Measurements from ENCODE around the gene STAMBP.
"Not testable (repeated sequence)": the region's sequence is repeated elsewhere in the genome, so short reads cannot be mapped to it uniquely, and the experiment has no call there.

The STAMBP gene

GRCh38 chr2:73885406-73885805, 56.6 kb downstream of the STAMBP start:
- FAIRE-seq = no peak

DNA sequence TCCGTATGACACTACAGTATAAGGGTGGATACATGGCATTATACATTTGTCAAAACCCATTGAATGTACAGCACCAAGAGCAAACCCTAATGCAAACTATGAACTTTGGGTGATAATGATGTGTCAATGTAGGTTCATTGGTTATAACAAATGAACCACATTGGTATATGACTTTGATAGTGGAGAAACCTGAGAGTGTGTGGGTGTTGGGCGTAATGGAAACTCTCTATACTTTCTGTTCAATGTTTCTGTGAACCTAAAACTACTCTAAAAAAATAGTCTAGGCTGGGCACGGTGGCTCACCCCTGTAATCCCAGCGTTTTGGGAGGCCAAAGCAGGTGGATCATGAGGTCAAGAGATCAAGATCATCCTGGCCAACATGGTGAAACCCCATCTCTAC, 57.6 kb downstream of the STAMBP start:
- DNase-seq (ENCODE audit: insufficient read length, low spot score) = no peak
- no peak for FAIRE-seq

More at GRCh38 chr2:73885406-73885805, 56.6 kb downstream of the STAMBP start:
- no peak for DNase-seq (ENCODE audit: insufficient read length, low spot score)

GRCh38 chr2:73887596-73888353, 59.0 kb downstream of the STAMBP start:
- FAIRE-seq; DNase-seq (ENCODE audit: insufficient read length, low spot score): not testable (repeated sequence)

DNA sequence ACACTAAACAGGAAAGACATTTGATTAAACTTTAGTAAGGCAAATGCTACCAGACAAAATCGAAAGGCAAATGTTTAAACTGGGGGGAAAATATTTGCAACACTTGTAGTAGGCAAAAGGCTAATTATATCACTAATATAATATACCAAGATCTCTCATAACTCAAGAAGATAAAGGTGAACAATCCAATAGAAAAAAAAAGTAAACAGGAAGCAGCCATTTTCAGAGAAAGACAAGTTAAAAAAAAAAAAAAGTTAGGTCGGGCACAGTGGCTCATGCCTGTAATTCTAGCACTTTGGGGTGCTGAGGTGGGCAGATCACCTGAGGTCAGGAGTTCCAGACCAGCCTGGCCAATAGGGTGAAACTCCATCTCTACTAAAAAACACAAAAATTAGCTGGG, 59.6 kb downstream of the STAMBP start:
- no peak for FAIRE-seq
- no peak for DNase-seq (ENCODE audit: insufficient read length, low spot score)

GRCh38 chr2:73889206-73889605, 60.4 kb downstream of the STAMBP start:
- DNase-seq (ENCODE audit: insufficient read length, low spot score) (no peak), FAIRE-seq (no peak)

DNA sequence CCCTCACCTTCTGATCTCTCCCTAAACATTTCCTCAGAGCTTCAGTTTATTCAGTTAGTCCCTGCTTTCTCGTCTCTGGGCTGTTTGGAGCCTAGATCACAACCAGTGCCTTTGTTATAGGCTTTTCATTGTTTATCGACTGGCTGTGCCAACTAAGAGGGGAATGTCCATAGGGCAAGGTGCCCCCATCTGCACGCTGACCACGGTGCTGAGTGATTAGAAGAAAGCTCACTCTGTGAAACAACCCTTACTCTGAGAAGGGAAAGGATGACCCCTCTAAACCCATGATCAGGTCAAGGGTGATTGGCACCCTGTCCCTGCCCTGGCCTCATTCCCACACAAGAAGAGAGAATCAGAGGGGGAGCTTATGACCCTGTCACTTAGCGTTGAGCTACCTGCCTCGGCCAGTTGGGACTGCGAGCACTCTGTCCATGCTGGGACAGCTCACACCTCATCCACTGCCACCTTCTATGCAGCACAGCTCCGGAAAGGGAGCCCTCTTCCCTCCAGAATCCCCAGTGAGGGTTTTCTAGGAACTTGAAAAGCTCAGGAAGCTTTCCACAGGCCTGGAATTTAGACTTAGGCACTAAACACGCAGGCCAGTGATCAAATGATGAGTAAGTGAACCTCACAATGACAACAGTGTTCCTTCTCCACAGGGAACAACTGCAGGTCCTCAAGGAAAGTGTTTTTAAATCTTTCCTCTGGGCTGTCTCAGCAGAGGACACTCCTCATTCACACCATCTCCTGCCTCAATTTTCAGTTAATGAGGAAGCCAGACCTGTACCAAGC, 61.7 kb downstream of the STAMBP start:
- FAIRE-seq (no peak), DNase-seq (ENCODE audit: insufficient read length, low spot score) (no peak)

DNA sequence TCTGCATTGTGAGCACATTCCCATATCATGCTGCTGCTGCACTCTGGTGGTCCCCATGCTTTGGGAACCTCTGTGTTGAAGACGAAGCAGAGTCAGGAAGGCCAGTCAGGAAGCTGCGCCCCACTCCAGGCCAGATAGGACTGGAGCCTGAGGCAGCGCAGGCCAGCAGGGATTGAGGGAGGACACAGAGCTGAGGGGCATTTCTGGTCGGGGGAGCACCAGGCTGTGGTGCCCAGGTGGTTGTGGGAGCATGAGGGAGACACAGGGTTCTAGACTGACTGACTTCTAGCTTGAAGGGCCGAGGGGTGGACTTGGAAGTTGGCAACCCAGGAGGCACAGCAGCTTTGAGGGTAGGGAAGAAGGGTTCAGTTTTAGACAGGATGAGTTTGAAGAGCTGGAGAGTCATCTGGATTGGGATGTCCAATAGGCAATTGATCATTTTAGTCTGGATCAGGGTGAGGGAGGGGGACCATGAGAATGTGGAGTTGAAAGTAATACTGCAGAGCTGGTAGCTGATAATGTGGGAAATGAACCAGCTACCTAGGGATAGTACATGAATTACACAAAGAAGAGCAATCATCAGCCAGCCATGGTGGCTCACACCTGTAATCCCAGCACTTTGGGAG, 62.6 kb downstream of the STAMBP start:
- DNase-seq (ENCODE audit: insufficient read length, low spot score) = no peak
- no peak for FAIRE-seq

GRCh38 chr2:73892631-73893329, 64.0 kb downstream of the STAMBP start, which contains the start of gene ACTG2:
Gene ACTG2, plus strand, starts transcription at chr2:73893008. Its CDS starts 8,304 bp downstream, at chr2:73901312.
- DNase-seq (ENCODE audit: insufficient read length, low spot score) = no peak
- FAIRE-seq = no peak

GRCh38 chr2:73893764-73894474, 65.2 kb downstream of the STAMBP start:
- FAIRE-seq = no peak
- no peak for DNase-seq (ENCODE audit: insufficient read length, low spot score)

GRCh38 chr2:73894475-73894850, 65.7 kb downstream of the STAMBP start:
- FAIRE-seq (no peak), DNase-seq (ENCODE audit: insufficient read length, low spot score) (no peak)

DNA sequence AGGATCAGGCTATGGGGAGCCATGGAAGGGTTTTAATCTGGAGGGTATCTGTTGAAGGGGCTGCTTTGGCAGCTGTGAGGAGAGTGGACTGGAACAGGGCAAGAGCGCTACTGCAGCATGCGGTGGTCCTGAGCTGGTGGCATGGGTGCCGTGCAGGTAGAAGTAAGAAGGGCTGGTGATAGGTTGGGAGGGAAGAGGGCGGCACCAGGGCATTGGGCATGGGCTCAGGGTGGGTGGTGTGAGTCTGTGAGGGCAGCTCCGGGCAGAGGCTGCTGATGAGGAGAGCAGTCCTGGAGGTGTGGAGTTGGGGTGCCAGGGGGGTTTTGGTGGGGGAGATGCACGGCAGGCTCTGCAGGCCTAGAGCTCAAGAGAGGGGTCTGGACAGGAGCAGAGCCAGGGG, 66.1 kb downstream of the STAMBP start:
- DNase-seq (ENCODE audit: insufficient read length, low spot score) = no peak
- no peak for FAIRE-seq

GRCh38 chr2:73895473-73895872, 66.7 kb downstream of the STAMBP start:
- FAIRE-seq = no peak
- DNase-seq (ENCODE audit: insufficient read length, low spot score) = no peak

GRCh38 chr2:73896362-73897239, 67.8 kb downstream of the STAMBP start:
- no peak for FAIRE-seq
- DNase-seq (ENCODE audit: insufficient read length, low spot score) = no peak

DNA sequence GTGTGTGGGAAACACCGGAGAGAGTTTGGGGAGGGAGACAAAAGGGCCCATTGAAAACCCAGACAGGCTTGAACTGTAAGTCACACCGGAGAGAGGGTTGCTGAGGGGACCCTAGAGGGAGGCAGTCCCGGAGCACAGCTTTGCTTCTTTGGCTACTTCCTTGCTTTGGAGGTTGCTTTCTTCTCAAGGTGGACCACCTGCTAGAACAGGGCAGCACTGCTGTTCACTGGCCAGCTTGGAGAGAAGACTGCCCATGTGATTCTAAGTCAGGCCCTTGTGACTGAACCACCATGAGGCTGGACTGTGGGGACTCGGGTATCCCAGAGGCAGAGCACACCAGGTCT, 68.5 kb downstream of the STAMBP start:
- DNase-seq (ENCODE audit: insufficient read length, low spot score) (no peak), FAIRE-seq (no peak)

DNA sequence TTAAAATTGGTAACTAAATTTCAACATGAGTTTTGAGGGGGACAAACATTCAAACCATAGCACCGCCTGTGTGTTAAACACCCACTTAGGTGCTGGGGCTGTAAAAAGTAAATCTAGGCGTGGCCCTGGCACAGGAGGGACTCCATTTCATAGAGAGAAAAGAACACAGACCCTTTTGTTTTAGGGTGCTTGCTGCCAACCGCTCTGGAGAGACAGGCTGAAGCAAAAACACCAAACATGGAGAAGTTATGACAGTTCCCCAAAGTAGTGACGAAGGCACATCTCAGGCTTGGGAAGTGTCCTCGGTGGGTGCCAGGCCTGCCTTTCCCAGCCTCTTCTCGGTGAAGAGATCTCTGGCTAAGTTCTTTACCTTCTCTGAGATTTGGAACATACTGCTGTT, 69.2 kb downstream of the STAMBP start:
- DNase-seq (ENCODE audit: insufficient read length, low spot score) = no peak

DNA sequence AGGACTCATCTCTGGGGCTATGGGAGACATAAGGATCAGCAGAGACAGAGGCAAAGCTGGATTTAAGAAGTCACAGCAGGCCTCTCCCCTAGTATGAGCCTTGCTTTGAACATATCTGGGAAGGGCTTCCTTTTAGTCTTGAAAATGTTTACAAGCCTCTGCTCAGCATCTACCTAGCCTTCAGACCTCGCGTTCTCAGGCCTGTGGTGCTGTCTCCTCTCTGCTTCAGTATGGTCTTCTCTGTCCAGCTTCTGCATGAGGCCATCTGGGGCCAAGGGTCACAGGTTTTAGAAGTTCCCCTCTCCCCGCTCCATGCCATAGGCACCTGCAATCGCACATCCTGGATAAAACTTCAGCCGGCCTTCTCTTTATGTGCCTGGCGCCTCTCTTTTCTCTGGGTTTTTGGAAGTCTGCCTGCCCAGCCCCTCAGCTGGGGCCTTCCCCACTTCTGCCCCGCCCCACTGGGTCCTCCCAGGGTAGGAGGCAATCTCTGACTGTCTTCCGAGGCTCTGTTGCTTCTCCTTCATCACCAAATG, 71.1 kb downstream of the STAMBP start:
- FAIRE-seq (no peak), DNase-seq (ENCODE audit: insufficient read length, low spot score) (no peak)

More for the DNA sequence above, 69.2 kb downstream of the STAMBP start:
- FAIRE-seq = no peak

- DNase-seq (ENCODE audit: insufficient read length, low spot score) (no peak), FAIRE-seq (no peak)
These were observed 72.4 kb downstream of the STAMBP start for GRCh38 chr2:73901143-73901542.

DNA sequence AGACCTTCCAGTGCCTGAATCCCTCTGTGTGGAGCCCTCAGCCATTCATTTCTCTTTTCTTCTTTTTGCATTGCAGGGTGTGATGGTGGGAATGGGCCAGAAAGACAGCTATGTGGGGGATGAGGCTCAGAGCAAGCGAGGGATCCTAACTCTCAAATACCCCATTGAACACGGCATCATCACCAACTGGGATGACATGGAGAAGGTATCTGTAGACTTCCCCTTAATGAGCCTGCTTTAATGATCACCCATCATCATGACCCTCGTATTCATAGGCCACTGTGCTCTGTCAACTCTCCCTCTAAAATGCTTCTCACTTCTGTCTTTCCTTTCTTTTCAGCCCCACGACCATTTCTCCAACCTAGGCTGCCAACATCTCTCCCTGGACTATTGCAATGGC, 73.5 kb downstream of the STAMBP start:
- DNase-seq (ENCODE audit: insufficient read length, low spot score) (no peak), FAIRE-seq (no peak)

DNA sequence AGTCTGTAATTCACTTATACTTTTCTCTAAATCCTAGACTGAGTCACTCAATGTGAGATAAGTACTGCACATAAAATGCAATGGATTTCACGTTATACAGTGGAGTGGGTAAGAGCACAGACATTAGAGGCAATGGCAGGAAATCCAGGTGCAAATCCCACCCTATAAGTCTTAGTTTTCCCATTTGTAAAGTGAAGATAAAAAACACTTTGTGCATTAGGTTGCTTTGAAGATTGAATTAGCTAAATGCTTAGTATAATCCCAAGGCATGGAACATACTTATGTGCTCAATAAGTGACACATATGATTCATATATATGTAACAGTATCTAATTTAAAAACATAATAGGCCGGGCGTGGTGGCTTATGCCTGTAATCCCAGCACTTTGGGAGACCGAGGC, 74.6 kb downstream of the STAMBP start:
- FAIRE-seq (no peak), DNase-seq (ENCODE audit: insufficient read length, low spot score) (no peak)
